Epithelial cell of esophagus (primary cell): ENCODE data around the gene RAD51B.

Source experiments
- DNase-seq: peaks from one replicate; pipeline ENCODE4 v3.0.0; 2010; ENCODE audit warnings: low read depth
- H3K4me3 ChIP-seq: 2 replicates; pipeline ENCODE4 v1.5.1; 2011; ENCODE audit warnings: mild to moderate bottlenecking, low read length, control low read depth
- CTCF ChIP-seq: IDR thresholded peaks from 2 replicates; pipeline ENCODE4 v1.5.1; 2011; ENCODE audit warnings: low read depth, mild to moderate bottlenecking, low read length, control low read depth, inconsistent platforms; ENCODE audit not compliant: insufficient read depth; ENCODE audit errors: missing control alignments

Gene RAD51B

GRCh38 chr14:68607081-68607866 lies 787.7 kb downstream of the RAD51B start:
- TF ChIP-seq CTCF: no peak
- H3K4me3 ChIP-seq: no peak overlapping the region
- no peak for DNase-seq

GRCh38 chr14:68607867-68608573 lies 788.4 kb downstream of the RAD51B start:
- no peak for TF ChIP-seq CTCF
- DNase-seq: no peak
- no peak overlapping the region for H3K4me3 ChIP-seq

- no peak overlapping the region for H3K4me3 ChIP-seq
- no peak for DNase-seq
- no peak for TF ChIP-seq CTCF
Measured at GRCh38 chr14:68608574-68608962, 789.0 kb downstream of the RAD51B start.

- H3K4me3 ChIP-seq: no peak overlapping the region
- DNase-seq: no peak
- no peak for TF ChIP-seq CTCF
Measured at GRCh38 chr14:68609012-68609411, 789.4 kb downstream of the RAD51B start.

GRCh38 chr14:68610251-68610793 lies 790.7 kb downstream of the RAD51B start:
- no peak for DNase-seq
- TF ChIP-seq CTCF: peak; percentile 7

GRCh38 chr14:68611599-68611998 lies 792.0 kb downstream of the RAD51B start:
- H3K4me3 ChIP-seq: no peak overlapping the region
- no peak for DNase-seq
- no peak for TF ChIP-seq CTCF

More at GRCh38 chr14:68610251-68610793, 790.7 kb downstream of the RAD51B start:
- no peak overlapping the region for H3K4me3 ChIP-seq
